Raji (cell line): ENCODE measurements around the gene TYROBP.

Experiments used
- POLR2A ChIP-seq: IDR thresholded peaks from 2 replicates; pipeline ENCODE4 v1.6.1; 2011; ENCODE audit warnings: low read depth, low read length, control low read depth; ENCODE audit not compliant: insufficient read depth

TYROBP gene

GRCh38 chr19:35909684-35910035 is 1.6 kb upstream of the TYROBP start:
- no peak for TF ChIP-seq POLR2A

- no peak for TF ChIP-seq POLR2A
These were observed 1.0 kb upstream of the TYROBP start for GRCh38 chr19:35908973-35909683.

DNA sequence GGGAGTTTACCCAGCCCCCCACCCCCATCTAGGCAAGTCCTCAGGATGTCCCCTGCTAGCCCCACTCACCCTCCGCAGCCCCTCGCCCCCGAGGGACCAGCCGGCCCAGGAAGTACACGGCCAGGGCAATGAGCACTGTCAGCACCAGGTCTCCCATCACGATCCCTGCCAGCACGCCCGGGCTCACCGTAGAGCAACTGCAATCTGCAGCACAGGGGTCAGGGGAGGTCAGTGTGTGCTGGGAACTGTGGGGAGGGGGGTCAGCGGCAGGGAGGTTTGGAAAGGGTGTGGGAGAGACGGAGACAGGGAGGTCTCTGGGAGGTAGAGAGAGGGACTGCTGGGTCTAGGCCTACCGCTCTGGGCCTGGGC is 734 bp downstream of the TYROBP start:
- TF ChIP-seq POLR2A = no peak

DNA sequence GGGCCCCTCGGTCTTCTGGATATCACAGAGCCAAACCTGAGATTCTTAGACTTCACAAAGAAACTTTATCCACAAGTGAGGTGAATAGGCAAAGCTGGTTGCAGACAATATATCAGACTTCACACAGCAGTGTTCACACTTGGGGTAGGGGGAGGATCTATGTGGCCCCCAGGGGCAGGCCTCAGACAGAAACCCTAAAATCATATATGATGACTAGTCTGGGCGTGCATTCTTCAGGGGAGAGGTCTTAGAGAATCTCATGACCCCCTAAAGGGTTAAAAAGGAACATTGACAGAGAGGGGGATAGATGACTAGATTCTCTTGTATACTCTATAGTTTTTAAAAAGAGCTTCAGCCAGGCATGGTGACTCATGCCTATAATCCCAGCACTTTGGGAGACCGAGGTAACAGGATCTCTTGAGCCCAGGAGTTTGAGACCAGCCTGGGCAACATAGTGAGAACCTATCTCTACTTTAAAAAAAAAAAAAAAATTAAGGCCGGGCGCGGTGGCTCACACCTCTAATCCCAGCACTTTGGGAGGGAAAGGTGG is 2.8 kb downstream of the TYROBP start:
- TF ChIP-seq POLR2A = no peak

DNA sequence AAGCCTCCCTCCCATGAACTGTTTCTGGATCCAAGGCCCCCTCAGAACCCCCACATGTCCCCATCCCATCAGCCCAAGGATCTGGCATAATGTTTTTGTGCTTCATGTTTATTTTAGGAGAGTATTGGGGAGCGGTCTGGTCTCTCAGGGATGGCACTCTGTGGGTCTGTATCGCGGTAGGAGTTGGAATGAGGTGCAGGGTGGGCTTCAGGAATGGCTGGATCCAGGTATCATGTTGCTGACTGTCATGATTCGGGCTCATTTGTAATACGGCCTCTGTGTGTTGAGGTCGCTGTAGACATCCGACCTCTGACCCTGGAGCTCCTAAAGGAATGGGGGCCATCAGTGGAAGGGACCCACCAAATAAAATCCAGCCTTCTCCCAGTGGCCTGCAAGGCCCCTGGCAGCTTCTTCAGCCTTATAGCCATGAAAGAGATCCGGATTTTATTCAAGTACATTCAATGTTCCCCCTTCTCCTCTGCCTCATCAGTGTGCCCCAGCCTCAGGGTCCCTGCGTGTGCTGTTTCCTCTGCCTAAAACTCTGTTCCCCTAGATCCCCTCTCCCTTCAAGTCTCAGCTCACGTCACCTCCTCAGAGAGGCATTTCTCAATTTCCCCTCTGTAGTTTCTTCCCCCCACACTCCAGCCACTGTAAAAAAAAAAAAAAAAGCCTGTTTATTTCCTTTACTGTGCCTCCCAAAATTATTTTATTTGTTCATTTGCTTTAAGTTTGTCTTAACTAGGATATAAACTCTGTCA is 3.6 kb downstream of the TYROBP start:
- TF ChIP-seq POLR2A = no peak

- peak; percentile 85 for TF ChIP-seq POLR2A
These were observed 4.4 kb downstream of the TYROBP start for GRCh38 chr19:35903550-35904179.

GRCh38 chr19:35902870-35903475 is 5.1 kb downstream of the TYROBP start:
- no peak for TF ChIP-seq POLR2A

DNA sequence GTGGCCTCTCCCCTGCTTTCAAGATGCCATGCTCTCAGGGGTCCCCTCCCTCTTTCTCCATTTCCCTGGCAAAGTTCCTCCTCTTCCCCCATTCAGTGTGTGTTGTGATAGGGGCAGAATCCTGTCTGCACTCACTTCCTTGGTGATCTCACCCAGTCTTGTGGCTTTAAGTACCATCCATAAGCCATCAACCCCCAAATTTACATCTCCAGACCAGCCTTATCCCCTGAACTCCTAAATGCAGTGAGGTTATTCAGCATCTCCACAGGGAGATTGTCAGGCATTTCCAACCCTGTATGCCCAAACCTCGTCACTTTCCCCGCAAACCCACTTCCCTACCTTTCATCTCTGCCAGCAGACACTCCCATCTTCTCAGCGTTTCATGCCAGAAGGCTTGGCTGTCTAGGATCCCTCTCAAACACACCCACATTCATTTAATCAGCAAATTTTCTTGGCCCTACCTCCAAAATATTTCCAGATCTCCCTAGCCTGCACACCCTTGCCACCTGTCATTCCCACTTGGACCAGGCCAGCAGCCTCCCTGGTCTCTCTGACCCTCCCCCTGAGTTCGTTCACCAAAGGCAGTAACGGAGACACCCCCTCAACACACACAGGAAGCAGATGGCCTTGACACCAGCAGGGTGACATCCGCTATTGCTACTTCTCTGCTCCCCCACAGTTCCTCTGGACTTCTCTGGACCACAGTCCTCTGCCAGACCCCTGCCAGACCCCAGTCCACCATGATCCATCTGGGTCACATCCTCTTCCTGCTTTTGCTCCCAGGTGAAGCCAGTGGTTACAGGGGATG is 6.0 kb downstream of the TYROBP start, which contains the start of gene HCST:
TSS of gene HCST (plus strand) at position 676 of the 808 bp plus-strand sequence. CDS start at position 741, 65 bp downstream.
- peak; percentile 59 for TF ChIP-seq POLR2A

GRCh38 chr19:35901055-35901644 is 6.9 kb downstream of the TYROBP start:
- no peak for TF ChIP-seq POLR2A

DNA sequence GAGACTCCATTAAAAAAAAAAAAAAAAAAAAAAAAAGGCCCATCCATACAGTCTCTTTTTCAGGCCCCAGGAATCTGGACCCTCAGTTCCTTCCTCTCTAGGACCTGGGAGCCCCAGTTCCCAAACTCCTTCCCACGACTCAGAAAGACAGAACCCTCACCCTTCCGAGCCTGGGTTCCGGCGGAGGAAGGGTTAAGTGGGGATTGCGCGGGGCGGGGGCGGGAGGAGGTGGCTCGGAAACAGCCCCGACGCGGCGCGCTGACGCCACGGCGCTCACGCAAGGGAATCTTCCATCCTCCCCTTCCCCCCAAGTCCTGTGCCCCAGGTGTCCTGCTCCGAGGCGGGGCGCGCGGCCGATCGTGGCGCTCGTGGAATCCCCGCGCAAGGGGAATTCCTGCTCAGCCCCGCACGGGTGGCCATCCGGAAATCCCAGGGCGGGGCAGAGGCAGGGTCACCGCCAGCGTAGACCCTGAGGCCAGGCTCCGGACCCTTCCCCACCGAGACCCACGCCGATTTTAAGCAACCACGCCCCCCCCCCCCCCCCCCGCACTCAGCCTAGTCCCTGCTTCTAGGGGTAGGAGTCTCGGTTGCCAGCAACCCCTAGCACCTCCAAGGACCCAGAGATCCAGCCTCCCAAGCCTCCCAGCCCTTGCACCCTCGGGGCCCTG is 8.4 kb downstream of the TYROBP start:
- TF ChIP-seq POLR2A = peak; percentile 41; the same call in 1 of the 2 replicates

- no peak for TF ChIP-seq POLR2A
These were observed 9.6 kb downstream of the TYROBP start for GRCh38 chr19:35898499-35898809.

- TF ChIP-seq POLR2A = no peak
These were observed 10.2 kb downstream of the TYROBP start for GRCh38 chr19:35897706-35898451.

DNA sequence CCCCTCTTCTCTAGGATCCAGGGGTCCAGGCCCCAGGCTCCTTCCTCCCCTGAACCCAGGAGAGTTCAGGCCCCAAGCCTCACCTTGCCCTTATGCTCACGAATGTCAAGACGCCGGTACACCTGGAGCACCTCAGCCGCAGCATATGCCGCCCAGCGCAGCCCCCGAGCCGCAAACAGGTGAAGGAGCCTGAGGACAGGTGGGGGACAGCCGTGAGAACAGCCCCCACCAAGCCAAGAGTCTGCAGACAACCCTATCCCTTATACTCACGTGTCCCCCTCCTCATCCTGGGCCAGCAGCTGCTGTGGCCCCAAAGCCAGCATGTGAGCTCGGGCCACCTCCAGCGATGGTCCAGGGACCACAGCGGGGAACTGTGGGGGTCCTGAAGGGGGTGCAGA is 11.5 kb downstream of the TYROBP start:
- TF ChIP-seq POLR2A = no peak

DNA sequence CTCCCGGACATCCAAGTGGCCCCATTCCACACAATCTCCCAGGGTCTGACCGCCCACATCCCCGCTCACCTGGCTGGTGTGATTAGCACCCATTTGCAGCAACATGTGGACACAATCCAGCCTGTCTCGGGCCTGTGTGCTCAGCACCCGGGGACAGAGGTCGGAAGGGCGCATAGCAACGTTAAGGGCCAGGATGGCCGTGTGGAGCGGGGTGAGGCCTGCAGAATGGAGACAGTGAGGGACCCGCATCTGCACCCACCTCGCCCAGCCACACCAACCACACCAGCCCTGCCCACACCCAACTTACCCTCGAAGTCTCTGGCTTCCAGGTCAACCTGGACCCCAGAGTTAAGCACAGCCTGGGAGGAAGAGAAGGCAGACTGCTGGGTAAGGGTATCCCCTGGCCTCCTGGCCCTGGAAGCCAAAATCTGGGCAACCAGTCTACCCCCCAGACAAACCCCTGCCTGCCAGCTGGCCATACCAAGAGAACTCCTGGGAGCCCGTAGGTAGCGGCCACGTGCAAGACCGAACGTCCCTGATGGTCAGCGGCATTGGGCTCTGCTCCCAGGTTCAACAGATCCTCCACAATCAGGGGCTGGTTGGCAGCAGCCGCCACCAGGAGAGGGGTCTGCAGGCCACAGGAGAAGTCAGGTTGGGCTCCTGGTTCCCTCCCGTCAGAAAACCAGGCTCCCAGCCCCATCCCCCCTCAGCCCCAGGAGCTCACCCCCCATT is 12.0 kb downstream of the TYROBP start:
- TF ChIP-seq POLR2A = no peak
